Activated naive CD8-positive, alpha-beta T cell treated with anti-CD3 and anti-CD28 coated beads, Interleukin-2, amount 10 ng/mL, durations not matched to agents 7 days and 5 days (primary cell): Measurements from ENCODE around the gene ITGB6. TPM values are rescaled to one million over a fixed set of nuclear protein-coding genes. Genes with fewer than 3 reads are reported as not detected.

Source experiments
- ATAC-seq: fragments of 150-1000 bp; cut with Tn5 transposase; one replicate; pipeline ENCODE4 v1.10.0; 2021; ENCODE audit warnings: low read depth, moderate library complexity
- POLR2A ChIA-PET: fragments of 350-600 bp; sonication (Branson Sonifier 250); formaldehyde crosslinking; loops from one replicate; lab custom pipeline; 2021; ENCODE audit warnings: antibody characterized with exemption; lab: Charles Lee
- DNase-seq: peaks from one replicate; pipeline ENCODE4 v3.0.0; 2021
- H3K27ac Mint-ChIP-seq: one replicate; pipeline ENCODE4 v1.8.0; 2022; ENCODE audit warnings: mild to moderate bottlenecking, mixed read lengths
- H3K27me3 Mint-ChIP-seq: one replicate; pipeline ENCODE4 v1.8.0; 2022; ENCODE audit warnings: mild to moderate bottlenecking, moderate library complexity, mixed read lengths
- H3K36me3 Mint-ChIP-seq: one replicate; pipeline ENCODE4 v1.8.0; 2021; ENCODE audit warnings: mild to moderate bottlenecking, mixed read lengths
- H3K4me1 Mint-ChIP-seq: one replicate; pipeline ENCODE4 v1.8.0; 2021; ENCODE audit warnings: mixed read lengths
- H3K4me3 Mint-ChIP-seq: one replicate; pipeline ENCODE4 v1.8.0; 2022; ENCODE audit warnings: mild to moderate bottlenecking, moderate library complexity, mixed read lengths
- H3K9me3 Mint-ChIP-seq: one replicate; pipeline ENCODE4 v1.8.0; 2021; ENCODE audit warnings: mixed read lengths
- total RNA-seq, 2 experiments: library from RNA; stranded (reverse); gene quantifications; one replicate each; pipeline ENCODE4 v1.2.3, GENCODE V29; 2021

ITGB6 gene
- total RNA-seq, 2 experiments from 2014 or later: not detected

- ATAC-seq (no peak), DNase-seq (no peak)
- peaks cover 18% of the 10 kb centered on the region for H3K27me3 Mint-ChIP-seq
- H3K27ac Mint-ChIP-seq: no peak overlapping the region
- H3K36me3 Mint-ChIP-seq: no peaks in the 10 kb centered on the region
- no peak overlapping the region for H3K4me3 Mint-ChIP-seq
- no peaks in the 10 kb centered on the region for H3K9me3 Mint-ChIP-seq
- POLR2A ChIA-PET: no interaction called here
- no peaks in the 10 kb centered on the region for H3K4me1 Mint-ChIP-seq
Observed at GRCh38 chr2:160050147-160050546, 149.9 kb downstream of the ITGB6 start.

Other genes starting within 250 kb of the ITGB6 start
- gene PLA2R1, start 137.7 kb downstream of the ITGB6 start, total RNA-seq: not detected